ENCODE measurements around the gene NDRG4. TPM values are rescaled to one million over a fixed set of nuclear protein-coding genes. Genes with fewer than 3 reads are reported as not detected.

NDRG4 gene
- polyA plus RNA-seq, 3 donors from 2014 or later, result 0.18 TPM; not detected in 2

DNA sequence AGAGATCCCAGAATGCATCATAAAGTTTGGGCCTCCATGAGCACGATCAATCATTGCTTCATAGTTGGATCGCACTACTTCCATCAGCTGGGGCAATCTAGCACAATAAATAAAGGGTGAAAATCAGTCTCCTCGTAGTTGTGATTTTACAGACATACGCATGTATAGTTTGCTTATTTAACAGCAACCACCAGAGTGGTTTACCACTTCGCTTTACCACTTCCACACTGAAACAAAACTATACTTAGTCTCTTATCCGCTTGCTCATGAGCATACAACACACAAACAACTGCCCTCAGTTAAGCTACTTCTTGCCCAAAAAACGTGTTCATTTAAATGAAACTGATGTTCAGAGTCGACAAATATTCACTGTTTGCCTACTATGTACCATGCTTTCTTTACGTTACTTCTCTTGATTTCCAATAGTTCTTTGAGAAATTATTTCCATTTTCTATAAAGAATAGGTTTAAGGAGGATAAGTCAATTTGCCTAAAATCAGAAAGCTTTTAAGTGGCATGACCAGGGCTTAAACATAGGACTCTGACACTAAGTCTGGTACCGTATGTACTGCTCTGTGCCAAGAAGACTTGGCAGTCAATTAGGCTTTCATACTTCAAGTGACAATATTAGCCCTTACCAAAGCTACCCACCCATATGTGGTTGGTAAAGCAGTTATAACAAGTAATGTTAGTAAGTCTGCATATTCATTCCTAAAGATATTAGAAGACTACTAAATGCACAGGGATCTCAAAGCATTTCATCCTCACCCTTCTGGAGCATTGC is 37.4 kb downstream of the NDRG4 start:
- no peak overlapping the region for H3K4me3 Mint-ChIP-seq
- peaks cover 31 to 71% (median 42%) of the 10 kb centered on the region in 3 donors for H3K36me3 Mint-ChIP-seq
- H3K27me3 Mint-ChIP-seq (ENCODE audit: low read depth in 3 of 3), result peaks cover 0 to 2% (median 0%) of the 10 kb centered on the region in 3 donors
- H3K4me1 Mint-ChIP-seq, result peaks cover 3 to 24% of the 10 kb centered on the region in 2 donors
- no peak for DNase-seq
- no peaks in the 10 kb centered on the region for H3K9me3 Mint-ChIP-seq
- peak overlapping the region in 3 of 6 donors; percentile 20 to 53 (median 51) for H3K27ac Mint-ChIP-seq

DNA sequence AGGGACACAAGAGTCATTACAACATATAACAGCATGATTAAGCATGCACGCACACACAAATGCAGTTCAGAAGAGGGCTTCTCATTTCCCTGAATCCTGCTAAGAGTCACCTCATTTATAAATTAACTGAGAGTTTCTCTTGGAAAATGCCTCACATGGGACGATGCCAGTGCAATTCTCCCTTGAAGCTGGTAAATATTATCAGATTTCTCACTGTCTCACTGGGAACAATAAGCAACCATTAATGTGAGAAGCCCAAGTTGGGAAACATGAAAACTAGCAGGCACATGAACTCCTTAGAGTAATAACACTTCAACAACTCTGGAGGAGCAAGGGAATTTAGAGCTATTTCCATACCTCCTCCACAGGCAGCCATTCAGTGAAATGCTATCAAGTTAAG is 41.8 kb downstream of the NDRG4 start:
- peaks cover 22 to 78% (median 41%) of the 10 kb centered on the region in 3 donors for H3K36me3 Mint-ChIP-seq
- no peaks in the 10 kb centered on the region for H3K9me3 Mint-ChIP-seq
- peaks cover 3 to 16% of the 10 kb centered on the region in 2 donors for H3K4me1 Mint-ChIP-seq

DNA sequence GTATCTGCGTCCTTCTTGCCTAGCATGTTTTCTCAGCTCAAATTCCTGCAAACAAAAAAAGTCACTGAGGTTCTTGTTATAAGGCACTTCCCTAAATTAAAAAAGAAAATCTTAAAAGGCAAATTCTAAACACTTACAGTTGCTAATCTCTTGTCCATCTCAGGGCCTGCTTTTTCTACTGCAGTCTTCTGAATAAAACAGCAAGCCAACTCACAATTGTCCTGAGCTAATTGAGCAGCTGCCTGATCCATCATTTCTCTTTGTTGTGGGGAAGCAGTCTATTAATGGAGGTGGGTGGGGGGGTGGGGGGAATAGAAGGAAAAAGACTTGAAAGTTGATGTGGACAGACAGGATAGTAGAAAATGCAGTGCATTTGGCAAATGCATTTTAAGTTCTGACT is 42.3 kb downstream of the NDRG4 start:
- Mint-ChIP-seq H3K27me3 (ENCODE audit: low read depth in 3 of 3) (no peaks in the 10 kb centered on the region), H3K27ac (peak overlapping the region in 2 of 6 donors; percentile 27 to 67), H3K4me1 (peaks cover under 1 to 10% of the 10 kb centered on the region in 2 donors), H3K9me3 (no peaks in the 10 kb centered on the region), H3K36me3 (peaks cover 21 to 77% (median 45%) of the 10 kb centered on the region in 3 donors), H3K4me3 (no peak overlapping the region)
- DNase-seq, result no peak

More for the DNA sequence above, 41.8 kb downstream of the NDRG4 start:
- Mint-ChIP-seq H3K4me3 (no peak overlapping the region), H3K27ac (no peak overlapping the region), H3K27me3 (ENCODE audit: low read depth in 3 of 3) (no peaks in the 10 kb centered on the region)
- no peak for DNase-seq

DNA sequence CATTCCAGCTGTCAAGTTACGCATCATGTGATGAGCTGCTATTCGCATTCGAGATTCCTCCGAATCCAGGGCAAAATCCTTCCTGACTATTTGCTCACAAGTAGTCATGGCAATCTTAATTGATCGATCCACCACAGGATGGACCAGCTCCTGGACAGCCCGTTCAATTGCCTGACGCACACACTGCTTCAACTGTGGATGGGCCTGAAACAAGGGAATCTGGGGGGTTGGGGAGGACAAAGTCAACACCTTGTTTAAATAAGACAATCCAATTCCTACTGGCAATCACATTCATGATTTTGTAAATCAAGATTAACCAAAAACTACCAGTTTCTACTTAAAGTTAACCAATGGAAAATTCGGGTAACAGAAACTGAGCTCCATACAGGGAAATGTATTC is 43.7 kb downstream of the NDRG4 start:
- no peak overlapping the region for H3K27ac Mint-ChIP-seq
- H3K4me1 Mint-ChIP-seq, result no peaks in the 10 kb centered on the region
- no peak for DNase-seq
- H3K27me3 Mint-ChIP-seq (ENCODE audit: low read depth in 3 of 3), result no peaks in the 10 kb centered on the region
- peaks cover 9 to 63% (median 32%) of the 10 kb centered on the region in 3 donors for H3K36me3 Mint-ChIP-seq
- H3K9me3 Mint-ChIP-seq, result no peaks in the 10 kb centered on the region
- H3K4me3 Mint-ChIP-seq, result no peak overlapping the region

GRCh38 chr16:58548378-58548777 is 48.4 kb downstream of the NDRG4 start:
- Mint-ChIP-seq H3K4me1 (no peaks in the 10 kb centered on the region), H3K27me3 (ENCODE audit: low read depth in 3 of 3) (peaks cover 0 to 4% (median 0%) of the 10 kb centered on the region in 3 donors), H3K27ac (peak overlapping the region in 1 of 6 donors; percentile 6), H3K36me3 (peaks cover 12 to 64% (median 37%) of the 10 kb centered on the region in 3 donors), H3K4me3 (no peak overlapping the region), H3K9me3 (no peaks in the 10 kb centered on the region)
- no peak for DNase-seq

DNA sequence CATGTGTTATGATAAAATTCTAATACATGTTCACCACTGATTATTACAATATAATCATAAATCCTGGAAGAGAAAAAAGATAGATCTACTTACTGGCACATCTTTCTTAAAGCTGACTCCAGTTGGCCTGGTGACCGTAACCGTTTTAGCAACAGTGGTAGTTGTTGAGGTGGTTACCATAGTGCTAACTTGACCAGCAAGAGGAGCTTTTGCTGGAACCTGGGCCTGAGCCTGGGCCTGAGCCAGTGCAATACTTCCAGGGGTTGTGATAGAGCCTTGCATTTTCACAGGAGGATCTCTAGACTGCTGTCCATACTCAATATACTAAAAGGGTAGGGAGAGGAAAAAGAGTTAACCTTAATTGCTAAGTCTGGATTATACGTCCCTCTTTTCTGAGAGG is 51.6 kb downstream of the NDRG4 start:
- Mint-ChIP-seq H3K27ac (no peak overlapping the region), H3K4me3 (no peak overlapping the region), H3K27me3 (ENCODE audit: low read depth in 3 of 3) (peaks cover 0 to 4% (median 0%) of the 10 kb centered on the region in 3 donors), H3K9me3 (no peaks in the 10 kb centered on the region), H3K4me1 (no peaks in the 10 kb centered on the region), H3K36me3 (peaks cover 15 to 62% (median 22%) of the 10 kb centered on the region in 3 donors)
- no peak for DNase-seq

DNA sequence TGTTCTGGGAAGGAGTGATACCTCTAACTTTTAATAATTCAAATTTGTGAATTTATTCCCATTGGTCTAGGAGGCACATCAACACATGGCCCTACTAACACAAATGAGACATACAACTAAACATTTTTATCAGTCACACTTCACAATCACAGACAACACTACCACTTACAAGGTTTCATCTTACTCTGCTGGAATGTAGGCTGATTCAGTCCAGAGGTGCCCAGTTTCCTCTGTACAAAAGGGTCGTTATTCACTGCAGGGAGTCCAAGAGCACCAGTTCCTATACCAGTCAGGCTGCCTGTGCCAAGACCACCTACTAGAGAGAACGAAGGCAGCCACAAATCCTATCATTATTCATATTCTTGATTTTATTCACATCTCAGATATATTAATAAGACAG is 56.7 kb downstream of the NDRG4 start:
- Mint-ChIP-seq H3K27me3 (ENCODE audit: low read depth in 3 of 3) (peaks cover 0 to 4% (median 0%) of the 10 kb centered on the region in 3 donors), H3K27ac (no peak overlapping the region), H3K4me3 (no peak overlapping the region), H3K4me1 (peaks cover 0 to 4% of the 10 kb centered on the region in 2 donors), H3K36me3 (peaks cover 13 to 56% (median 16%) of the 10 kb centered on the region in 3 donors), H3K9me3 (no peaks in the 10 kb centered on the region)
- DNase-seq, result no peak

Other genes with a start within 250 kb of the NDRG4 start
- not detected for gene PRSS54, start 205.1 kb upstream of the NDRG4 start, polyA plus RNA-seq
- gene GINS3, start 107.7 kb upstream of the NDRG4 start, polyA plus RNA-seq, result 1 to 10 TPM in 2 of 3 donors, not detected in 1; 2.5 to 4.2 TPM
- gene SETD6, start 15.4 kb downstream of the NDRG4 start, polyA plus RNA-seq, result 10 to 100 TPM in 1 of 3 donors, 1 to 10 TPM in 2; 4.5 to 11.9 (median 5.9) TPM
- 10 to 100 TPM; 78.1 to 89.7 (median 85.1) TPM for gene CNOT1, start 129.7 kb downstream of the NDRG4 start, polyA plus RNA-seq
- 1 to 10 TPM; 2.3 to 6.8 (median 4.2) TPM for gene SLC38A7, start 184.6 kb downstream of the NDRG4 start, polyA plus RNA-seq
- gene GOT2, start 234.2 kb downstream of the NDRG4 start, polyA plus RNA-seq, result 10 to 100 TPM; 47.1 to 87.0 (median 64.9) TPM

Measured in immature natural killer cell (primary cell).